Neural crest cell (in vitro differentiated cells): Measurements from ENCODE around the gene DHX35. TPM values are rescaled to one million over a fixed set of nuclear protein-coding genes. Genes with fewer than 3 reads are reported as not detected.

ENCODE experiments used
- DNase-seq: peaks from one replicate; pipeline ENCODE4 v3.0.0; 2021; ENCODE audit warnings: low read depth, mixed read lengths, low spot score
- H3K27ac Mint-ChIP-seq: one replicate; pipeline ENCODE4 v1.8.0; 2021; ENCODE audit warnings: mild to moderate bottlenecking, mixed read lengths; ENCODE audit not compliant: unreplicated experiment
- H3K27me3 Mint-ChIP-seq: 2 replicates; pipeline ENCODE4 v1.8.0; 2021; ENCODE audit warnings: low read depth, mild to moderate bottlenecking, mixed read lengths
- H3K36me3 Mint-ChIP-seq: 2 replicates; pipeline ENCODE4 v1.8.0; 2021; ENCODE audit warnings: low read depth, mild to moderate bottlenecking, mixed read lengths
- H3K4me1 Mint-ChIP-seq: 2 replicates; pipeline ENCODE4 v1.8.0; 2021; ENCODE audit warnings: mixed read lengths
- H3K4me3 Mint-ChIP-seq: one replicate; pipeline ENCODE4 v1.8.0; 2021; ENCODE audit warnings: mild to moderate bottlenecking, mixed read lengths
- H3K9me3 Mint-ChIP-seq: 2 replicates; pipeline ENCODE4 v1.8.0; 2021; ENCODE audit warnings: mixed read lengths
- total RNA-seq: library from RNA; stranded (reverse); gene quantifications from 2 replicates; pipeline ENCODE4 v1.2.1, GENCODE V29; 2021
- TF ChIP-seq, protein P1 (sequence below): fragments of 200-600 bp; sonication (generic); conservative IDR thresholded peaks from 2 replicates; pipeline ENCODE4 v1.5.0; 2021; ENCODE audit warnings: antibody characterized with exemption, mild to moderate bottlenecking

Gene DHX35
- total RNA-seq, 1 donor from 2014 or later, result 22.8 TPM

DNA sequence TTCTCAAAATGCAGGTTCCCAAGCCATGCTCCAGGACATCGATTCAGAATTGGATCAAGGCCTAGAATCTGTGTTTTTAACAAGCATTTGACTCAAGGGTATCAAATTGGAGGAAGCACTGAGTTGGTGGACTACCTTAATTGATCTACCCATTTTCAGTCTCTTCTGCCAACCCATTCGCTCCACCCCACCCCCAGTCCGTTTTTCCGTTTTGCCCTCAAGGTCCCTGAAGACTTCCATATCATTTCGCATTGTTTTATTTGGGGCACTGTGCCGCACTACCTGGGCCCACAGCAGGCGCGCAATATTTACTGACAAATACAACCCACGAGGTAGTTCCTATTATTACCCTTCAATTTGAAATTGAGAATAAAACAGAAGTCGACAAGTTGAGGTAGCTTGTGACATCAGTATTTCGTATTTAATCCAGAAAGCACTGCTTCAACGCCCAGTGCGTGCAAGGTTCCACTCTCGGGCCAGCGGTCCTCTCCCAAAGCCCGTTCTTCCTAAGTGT, 557 bp upstream of the DHX35 start:
- Mint-ChIP-seq H3K4me3 (peak overlapping the region; percentile 92), H3K36me3 (peaks cover 5% of the 10 kb centered on the region), H3K27ac (peak overlapping the region; percentile 99), H3K4me1 (peaks cover 31% of the 10 kb centered on the region), H3K9me3 (no peaks in the 10 kb centered on the region), H3K27me3 (no peaks in the 10 kb centered on the region)
- no peak for DNase-seq
- TF ChIP-seq, protein P1, sequence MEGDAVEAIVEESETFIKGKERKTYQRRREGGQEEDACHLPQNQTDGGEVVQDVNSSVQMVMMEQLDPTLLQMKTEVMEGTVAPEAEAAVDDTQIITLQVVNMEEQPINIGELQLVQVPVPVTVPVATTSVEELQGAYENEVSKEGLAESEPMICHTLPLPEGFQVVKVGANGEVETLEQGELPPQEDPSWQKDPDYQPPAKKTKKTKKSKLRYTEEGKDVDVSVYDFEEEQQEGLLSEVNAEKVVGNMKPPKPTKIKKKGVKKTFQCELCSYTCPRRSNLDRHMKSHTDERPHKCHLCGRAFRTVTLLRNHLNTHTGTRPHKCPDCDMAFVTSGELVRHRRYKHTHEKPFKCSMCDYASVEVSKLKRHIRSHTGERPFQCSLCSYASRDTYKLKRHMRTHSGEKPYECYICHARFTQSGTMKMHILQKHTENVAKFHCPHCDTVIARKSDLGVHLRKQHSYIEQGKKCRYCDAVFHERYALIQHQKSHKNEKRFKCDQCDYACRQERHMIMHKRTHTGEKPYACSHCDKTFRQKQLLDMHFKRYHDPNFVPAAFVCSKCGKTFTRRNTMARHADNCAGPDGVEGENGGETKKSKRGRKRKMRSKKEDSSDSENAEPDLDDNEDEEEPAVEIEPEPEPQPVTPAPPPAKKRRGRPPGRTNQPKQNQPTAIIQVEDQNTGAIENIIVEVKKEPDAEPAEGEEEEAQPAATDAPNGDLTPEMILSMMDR, result no peak

DNA sequence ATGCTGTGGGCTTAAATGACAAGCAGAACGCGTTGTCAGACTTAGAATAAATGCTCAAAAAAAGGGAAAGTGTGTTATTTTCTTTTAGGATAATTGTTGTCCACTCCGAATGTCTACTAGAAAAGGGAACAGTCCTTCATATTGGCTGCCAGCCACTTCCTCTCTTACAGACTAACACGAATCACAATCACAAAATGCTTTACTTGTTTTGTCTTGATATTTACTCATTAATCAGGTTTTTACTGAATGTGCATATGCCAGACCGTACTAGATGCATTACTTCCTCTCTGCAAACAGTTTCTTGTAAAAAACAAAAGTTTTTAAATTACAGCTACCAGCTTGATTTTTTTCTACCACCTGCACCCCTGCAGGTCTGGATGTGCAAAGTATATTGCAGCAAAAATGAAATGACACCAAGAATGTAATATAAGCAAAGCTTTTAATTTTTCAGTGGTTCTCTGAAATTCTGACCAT, 821 bp downstream of the DHX35 start:
- H3K36me3 Mint-ChIP-seq, result peaks cover 5% of the 10 kb centered on the region
- no peaks in the 10 kb centered on the region for H3K27me3 Mint-ChIP-seq
- no peaks in the 10 kb centered on the region for H3K9me3 Mint-ChIP-seq
- H3K4me1 Mint-ChIP-seq, result peaks cover 33% of the 10 kb centered on the region
- DNase-seq, result no peak
- H3K27ac Mint-ChIP-seq, result peak overlapping the region; percentile 92
- peak overlapping the region; percentile 92 for H3K4me3 Mint-ChIP-seq
- TF ChIP-seq, protein P1, result no peak

DNA sequence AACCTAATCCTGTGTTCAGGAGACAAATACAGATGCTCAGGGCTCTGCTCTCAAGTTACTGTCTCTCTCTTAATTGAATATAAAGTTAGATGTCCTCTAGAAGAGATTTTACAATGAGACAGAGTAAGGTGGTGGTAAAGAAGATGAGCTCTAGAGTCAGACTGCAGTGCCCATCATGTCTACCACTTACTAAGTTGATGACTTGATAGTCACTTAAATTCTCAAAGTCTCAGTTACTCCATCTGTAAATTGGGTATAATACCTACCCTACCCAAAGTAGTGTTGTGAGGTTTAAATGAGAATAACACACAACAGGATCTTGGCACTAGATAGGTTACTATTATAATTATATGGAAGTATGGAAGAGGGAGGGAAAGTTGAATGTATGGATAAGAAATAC, 1.6 kb downstream of the DHX35 start:
- Mint-ChIP-seq H3K36me3 (peaks cover 5% of the 10 kb centered on the region), H3K4me1 (peaks cover 33% of the 10 kb centered on the region), H3K9me3 (no peaks in the 10 kb centered on the region), H3K4me3 (peak overlapping the region; percentile 65), H3K27ac (no peak overlapping the region), H3K27me3 (no peaks in the 10 kb centered on the region)
- DNase-seq, result no peak
- TF ChIP-seq, protein P1, result no peak

DNA sequence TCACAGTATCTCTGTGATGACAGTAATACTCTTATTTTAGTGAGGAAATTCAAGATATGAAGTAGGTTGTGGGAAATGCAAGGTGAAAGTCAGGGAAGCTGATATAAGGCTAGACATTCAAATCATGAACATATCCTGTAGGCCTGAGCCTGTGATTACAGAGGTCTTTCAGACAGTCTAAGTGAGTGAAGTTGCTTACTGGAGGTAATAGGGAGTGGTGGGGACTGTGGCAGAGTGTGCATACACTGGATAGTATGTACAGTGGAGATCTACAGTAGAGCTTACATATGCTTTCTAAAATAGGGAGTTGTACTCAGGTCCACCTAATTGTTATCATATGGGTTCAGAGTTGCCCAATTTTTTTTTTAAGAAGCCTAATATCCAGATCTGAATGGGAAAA, 3.1 kb downstream of the DHX35 start:
- Mint-ChIP-seq H3K27me3 (no peaks in the 10 kb centered on the region), H3K4me1 (peaks cover 33% of the 10 kb centered on the region), H3K36me3 (peaks cover 5% of the 10 kb centered on the region), H3K27ac (no peak overlapping the region), H3K9me3 (no peaks in the 10 kb centered on the region), H3K4me3 (peak overlapping the region; percentile 36)
- DNase-seq, result no peak
- TF ChIP-seq, protein P1, result no peak

DNA sequence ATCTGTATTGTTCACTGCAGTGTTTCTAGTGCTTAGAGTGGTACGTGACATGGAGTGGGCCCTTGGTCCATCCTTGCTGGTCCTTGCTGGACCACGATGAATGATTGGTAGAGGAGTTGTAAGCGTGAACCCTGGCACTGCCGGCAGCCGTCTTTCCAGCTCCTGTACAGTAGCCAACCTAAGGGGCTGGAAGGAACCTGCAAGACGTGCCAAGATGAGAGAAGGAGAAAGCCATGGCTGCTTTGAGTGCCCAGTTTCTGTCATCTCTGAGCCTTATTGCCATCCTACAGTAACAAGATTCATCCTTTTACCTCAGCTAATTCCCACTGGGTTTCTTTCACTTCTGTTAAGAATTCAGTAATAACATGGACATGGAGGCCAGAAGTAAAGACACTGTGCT, 5.9 kb downstream of the DHX35 start:
- Mint-ChIP-seq H3K27ac (no peak overlapping the region), H3K4me1 (peaks cover 24% of the 10 kb centered on the region), H3K9me3 (no peaks in the 10 kb centered on the region), H3K27me3 (no peaks in the 10 kb centered on the region), H3K4me3 (no peak overlapping the region), H3K36me3 (peaks cover 9% of the 10 kb centered on the region)
- no peak for DNase-seq
- TF ChIP-seq, protein P1, result no peak

DNA sequence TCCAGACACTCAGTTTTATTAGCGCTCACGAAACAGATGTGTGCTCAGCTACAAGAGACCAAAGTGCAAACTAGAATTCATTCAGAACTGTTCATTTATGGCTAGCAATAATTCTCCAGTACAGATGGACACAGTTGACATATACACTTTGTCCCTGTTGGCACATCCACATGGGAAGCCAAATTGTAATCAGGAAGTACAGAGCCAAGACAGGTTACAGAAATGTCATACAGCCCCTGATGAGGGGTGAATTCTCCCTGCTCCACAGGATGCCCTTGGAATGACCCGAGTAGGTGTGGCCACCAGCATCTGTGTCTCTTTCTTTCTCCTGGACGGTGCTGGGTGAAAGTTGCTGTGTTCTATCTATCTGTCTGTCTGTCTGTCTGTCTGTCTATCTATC, 7.6 kb downstream of the DHX35 start:
- TF ChIP-seq, protein P1, result no peak
- Mint-ChIP-seq H3K9me3 (no peaks in the 10 kb centered on the region), H3K4me1 (peaks cover 14% of the 10 kb centered on the region), H3K27ac (no peak overlapping the region), H3K36me3 (peaks cover 6% of the 10 kb centered on the region), H3K4me3 (no peak overlapping the region), H3K27me3 (no peaks in the 10 kb centered on the region)
- no peak for DNase-seq
